GM12801 (cell line): Measurements from ENCODE around the gene EXOC2.

Source experiments
- TF ChIP-seq, protein P1 (sequence below): IDR thresholded peaks from one replicate; pipeline ENCODE4 v1.5.1; 2011; ENCODE audit warnings: control low read depth; ENCODE audit not compliant: insufficient read length; ENCODE audit errors: extremely low read depth

Gene EXOC2

DNA sequence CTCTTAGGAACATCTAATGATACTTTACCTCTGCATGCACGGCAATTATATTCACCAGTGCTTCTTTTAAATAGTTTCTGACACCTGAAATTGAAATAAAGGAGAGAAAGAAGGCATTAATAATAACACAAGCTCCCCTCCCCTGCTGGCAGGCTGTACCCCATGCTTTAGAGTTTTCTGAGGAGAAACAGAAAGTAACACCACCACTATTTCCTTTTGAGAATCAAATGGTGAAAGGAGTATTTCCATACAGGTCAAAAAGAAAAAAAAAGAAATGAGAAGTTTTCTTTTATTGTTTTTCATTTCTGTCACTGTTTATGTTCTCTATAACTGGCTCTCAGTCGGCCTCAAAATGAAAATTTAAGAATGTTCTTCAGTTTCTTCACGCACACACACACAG, 193.3 kb downstream of the EXOC2 start:
- TF ChIP-seq, protein P1, sequence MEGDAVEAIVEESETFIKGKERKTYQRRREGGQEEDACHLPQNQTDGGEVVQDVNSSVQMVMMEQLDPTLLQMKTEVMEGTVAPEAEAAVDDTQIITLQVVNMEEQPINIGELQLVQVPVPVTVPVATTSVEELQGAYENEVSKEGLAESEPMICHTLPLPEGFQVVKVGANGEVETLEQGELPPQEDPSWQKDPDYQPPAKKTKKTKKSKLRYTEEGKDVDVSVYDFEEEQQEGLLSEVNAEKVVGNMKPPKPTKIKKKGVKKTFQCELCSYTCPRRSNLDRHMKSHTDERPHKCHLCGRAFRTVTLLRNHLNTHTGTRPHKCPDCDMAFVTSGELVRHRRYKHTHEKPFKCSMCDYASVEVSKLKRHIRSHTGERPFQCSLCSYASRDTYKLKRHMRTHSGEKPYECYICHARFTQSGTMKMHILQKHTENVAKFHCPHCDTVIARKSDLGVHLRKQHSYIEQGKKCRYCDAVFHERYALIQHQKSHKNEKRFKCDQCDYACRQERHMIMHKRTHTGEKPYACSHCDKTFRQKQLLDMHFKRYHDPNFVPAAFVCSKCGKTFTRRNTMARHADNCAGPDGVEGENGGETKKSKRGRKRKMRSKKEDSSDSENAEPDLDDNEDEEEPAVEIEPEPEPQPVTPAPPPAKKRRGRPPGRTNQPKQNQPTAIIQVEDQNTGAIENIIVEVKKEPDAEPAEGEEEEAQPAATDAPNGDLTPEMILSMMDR, result no peak

DNA sequence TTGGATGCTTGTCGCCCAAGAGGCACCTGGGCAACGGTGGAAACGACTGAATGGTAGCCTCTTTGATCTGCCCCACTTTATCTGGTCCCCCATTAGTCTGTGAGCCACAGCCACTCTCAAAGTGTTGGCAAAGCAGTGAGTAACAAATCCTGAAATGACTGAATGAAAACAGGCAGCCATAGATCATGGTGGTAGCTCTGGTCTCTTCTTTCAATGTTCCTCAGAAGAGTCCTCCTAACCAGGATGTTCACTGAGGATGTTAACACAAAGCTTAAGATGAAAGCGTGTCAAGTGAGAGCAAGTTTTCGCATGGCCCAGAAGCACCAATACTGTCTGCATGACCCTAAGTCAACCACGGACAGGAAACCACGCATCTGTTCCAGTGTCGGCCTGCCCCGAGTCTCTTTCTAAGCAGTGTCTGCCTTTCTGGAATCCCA, 194.1 kb downstream of the EXOC2 start:
- TF ChIP-seq, protein P1, result no peak

DNA sequence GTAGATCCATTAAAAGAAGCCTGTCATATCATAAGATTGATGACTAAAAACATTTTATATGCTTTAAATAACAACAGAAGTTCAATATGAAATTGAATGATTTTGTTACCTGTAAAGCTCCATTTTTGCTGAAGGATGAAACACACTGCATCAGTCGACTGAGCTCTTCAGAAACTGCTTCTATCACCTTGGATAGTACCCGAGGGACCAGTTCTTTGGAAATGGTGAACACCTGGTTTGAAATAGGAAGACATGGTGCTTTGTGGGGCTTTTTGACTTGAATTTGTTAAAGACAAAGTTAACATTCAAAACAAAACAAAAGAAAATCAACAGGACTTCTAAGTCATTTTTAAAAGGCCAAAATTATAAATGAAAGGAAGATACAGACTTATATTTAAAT, 195.7 kb downstream of the EXOC2 start:
- TF ChIP-seq, protein P1, result no peak

DNA sequence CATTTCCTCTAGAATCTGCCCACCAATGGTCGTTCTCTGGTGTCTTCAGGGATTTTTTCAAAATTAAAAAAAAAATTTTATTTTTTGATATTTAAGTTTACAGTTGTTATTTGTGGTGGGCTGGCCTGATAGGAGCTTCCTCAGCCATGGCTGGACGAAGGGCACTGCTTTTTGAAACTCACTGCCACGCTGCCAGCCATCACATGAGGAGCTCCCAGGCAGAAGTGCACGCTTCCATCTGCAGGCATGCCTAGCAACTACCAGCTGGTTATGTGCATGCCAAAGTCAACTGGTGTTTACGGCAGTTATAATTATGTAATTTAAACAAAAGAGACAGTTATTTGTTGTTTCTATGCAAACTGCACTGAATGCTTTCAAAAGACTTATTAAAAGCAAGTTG, 196.3 kb downstream of the EXOC2 start:
- TF ChIP-seq, protein P1, result no peak

DNA sequence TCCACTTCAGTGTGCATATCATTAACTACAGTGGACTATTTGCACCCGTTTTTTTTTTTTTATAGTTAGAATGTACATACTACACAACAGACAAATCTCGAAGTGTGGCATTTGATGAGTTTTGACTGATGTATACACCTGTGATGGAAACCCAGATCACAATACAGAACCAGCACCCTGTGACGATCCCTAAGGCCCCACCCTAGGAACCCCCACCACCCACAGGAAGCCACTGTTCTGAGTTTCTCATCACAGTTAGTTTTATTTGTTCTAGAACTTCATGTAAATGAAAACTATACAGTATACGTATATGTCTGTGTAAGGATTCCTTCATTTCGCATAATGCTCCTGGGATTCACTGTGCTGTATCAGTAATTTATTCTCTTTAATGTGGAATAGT, 198.5 kb downstream of the EXOC2 start:
- TF ChIP-seq, protein P1, result no peak

DNA sequence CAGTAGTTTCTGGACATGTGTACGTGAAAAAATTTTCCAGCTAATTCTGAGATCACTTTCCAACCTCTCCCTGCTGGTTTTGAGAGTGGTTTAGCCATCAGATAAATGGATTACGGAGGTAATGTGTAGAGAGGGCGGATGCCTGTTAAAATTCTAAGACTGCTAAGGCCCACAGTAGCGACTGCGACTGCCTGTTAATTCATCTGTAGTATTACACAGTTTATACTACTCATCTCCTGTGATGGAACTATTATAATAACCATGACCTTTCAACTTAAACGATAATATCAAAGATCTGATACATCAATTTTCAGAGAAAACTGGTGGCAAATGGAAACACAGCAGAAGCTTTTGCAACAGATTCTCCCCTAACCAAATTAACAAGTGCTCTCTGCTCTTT, 199.1 kb downstream of the EXOC2 start:
- TF ChIP-seq, protein P1, result no peak

DNA sequence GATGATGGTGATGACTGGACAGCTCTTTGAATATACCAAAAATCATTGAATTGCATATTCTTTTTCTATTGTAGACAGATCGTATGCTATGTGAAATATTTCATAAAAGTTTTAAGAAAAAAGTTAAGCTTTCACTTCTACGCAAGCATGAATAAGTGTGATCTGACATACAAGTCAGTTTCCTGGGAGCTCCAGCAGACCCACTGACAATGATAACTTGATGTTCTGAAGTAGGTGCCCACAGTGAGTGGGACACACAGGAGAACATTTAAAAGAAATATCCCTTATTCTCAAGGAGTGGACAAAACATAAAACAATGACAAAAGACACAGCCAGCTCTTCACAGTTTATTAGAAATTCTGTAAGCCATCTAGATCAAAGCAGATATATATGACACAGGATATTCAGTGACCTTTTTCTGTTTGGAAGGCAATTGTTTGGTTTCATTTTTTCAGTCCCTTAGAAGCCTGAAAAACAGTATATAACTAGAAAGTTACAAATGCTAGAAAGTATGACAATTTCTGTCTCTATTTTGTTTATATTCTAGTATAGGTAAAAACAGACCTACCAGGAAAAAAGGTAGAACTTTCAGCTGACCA, 200.0 kb downstream of the EXOC2 start:
- TF ChIP-seq, protein P1, result no peak
